HG03558 (cell line): ENCODE results near the gene CCDC167.
"Not testable (repeated sequence)": the region's sequence is repeated elsewhere in the genome, so short reads cannot be mapped to it uniquely, and the experiment has no call there.

Experiments used
- ATAC-seq: cut with Tn5 transposase; IDR thresholded peaks from one replicate; pipeline ENCODE4 v1.9.1; 2021; ENCODE audit warnings: moderate number of reproducible peaks; ENCODE audit not compliant: unreplicated experiment; ENCODE audit errors: extremely low read depth

CCDC167 gene

GRCh38 chr6:37512400-37513011 lies 12.8 kb upstream of the CCDC167 start:
- ATAC-seq = no peak

- no peak for ATAC-seq
These were observed 12.3 kb upstream of the CCDC167 start for GRCh38 chr6:37511910-37512399.

GRCh38 chr6:37511201-37511600 lies 11.5 kb upstream of the CCDC167 start:
- ATAC-seq = no peak

GRCh38 chr6:37507690-37508421 lies 8.2 kb upstream of the CCDC167 start:
- no peak for ATAC-seq

GRCh38 chr6:37507077-37507476 lies 7.4 kb upstream of the CCDC167 start:
- ATAC-seq = no peak

- ATAC-seq = no peak
These were observed 6.8 kb upstream of the CCDC167 start for GRCh38 chr6:37506479-37506878.

- no peak for ATAC-seq
These were observed 4.3 kb upstream of the CCDC167 start for GRCh38 chr6:37504024-37504423.

GRCh38 chr6:37503309-37503965 lies 3.7 kb upstream of the CCDC167 start:
- no peak for ATAC-seq

GRCh38 chr6:37502703-37503291 lies 3.1 kb upstream of the CCDC167 start:
- no peak for ATAC-seq

GRCh38 chr6:37501632-37502491 lies 2.2 kb upstream of the CCDC167 start:
- no peak for ATAC-seq

- ATAC-seq = not testable (repeated sequence)
These were observed 1.2 kb upstream of the CCDC167 start for GRCh38 chr6:37500904-37501303.

- ATAC-seq = no peak
These were observed 558 bp upstream of the CCDC167 start for GRCh38 chr6:37500294-37500608.

GRCh38 chr6:37496951-37497885 lies 2.5 kb downstream of the CCDC167 start:
- no peak for ATAC-seq

- ATAC-seq = no peak
These were observed 4.3 kb downstream of the CCDC167 start for GRCh38 chr6:37495244-37495934.

GRCh38 chr6:37493661-37493995 lies 6.1 kb downstream of the CCDC167 start:
- ATAC-seq = no peak

- no peak for ATAC-seq
These were observed 6.6 kb downstream of the CCDC167 start for GRCh38 chr6:37492991-37493660.

GRCh38 chr6:37492236-37492972 lies 7.3 kb downstream of the CCDC167 start:
- ATAC-seq = no peak

GRCh38 chr6:37491830-37492208 lies 7.9 kb downstream of the CCDC167 start:
- ATAC-seq = no peak
